HG02885 (cell line): Measurements from ENCODE around the gene RPS15.

ENCODE experiments used
- ATAC-seq: cut with Tn5 transposase; IDR thresholded peaks from one replicate; pipeline ENCODE4 v1.9.1; 2021; ENCODE audit warnings: mild to moderate bottlenecking; ENCODE audit not compliant: unreplicated experiment, poor library complexity

Gene RPS15

DNA sequence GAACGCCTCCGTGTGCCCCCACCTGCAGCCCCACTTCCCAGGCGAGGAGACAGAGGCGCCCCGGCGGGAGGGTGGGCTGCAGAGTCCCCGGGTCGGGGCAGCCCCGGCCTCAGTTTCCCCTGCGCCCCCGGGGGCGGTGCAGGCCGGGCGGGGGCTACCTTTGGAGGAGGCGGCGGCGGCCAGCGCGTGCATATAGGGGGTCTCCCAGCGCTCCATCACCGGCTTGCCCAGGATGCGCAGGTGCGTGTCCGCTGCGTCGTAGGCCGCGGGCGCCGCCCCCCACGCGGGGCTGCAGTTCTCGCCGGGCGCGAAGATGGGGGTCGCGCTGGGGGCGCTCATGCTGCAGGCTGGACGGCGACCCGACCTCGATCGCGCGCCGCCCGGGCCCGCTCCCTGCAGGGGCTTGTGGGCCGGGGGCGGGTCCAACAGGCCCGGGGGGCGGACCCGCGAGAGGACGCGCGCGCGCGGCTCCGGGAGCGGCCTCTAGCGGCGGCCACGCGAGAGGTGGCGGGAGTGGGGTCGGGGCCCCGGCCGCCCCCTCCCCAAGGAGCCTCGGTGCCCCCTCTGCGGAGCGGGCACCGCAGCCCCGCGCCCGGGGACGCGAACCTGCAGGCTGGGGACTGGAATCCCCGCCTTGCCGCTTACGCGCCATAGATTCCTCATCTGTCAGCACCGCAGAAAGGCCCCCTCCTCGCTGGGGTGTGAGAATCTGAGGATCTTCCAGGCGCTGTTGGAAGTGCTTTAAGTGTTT lies 36.9 kb upstream of the RPS15 start, which contains the start of gene GAMT:
TSS of gene GAMT (minus strand) at position 405 of the 751 bp plus-strand sequence. CDS start at position 339, 66 bp downstream.
- ATAC-seq, result no peak

DNA sequence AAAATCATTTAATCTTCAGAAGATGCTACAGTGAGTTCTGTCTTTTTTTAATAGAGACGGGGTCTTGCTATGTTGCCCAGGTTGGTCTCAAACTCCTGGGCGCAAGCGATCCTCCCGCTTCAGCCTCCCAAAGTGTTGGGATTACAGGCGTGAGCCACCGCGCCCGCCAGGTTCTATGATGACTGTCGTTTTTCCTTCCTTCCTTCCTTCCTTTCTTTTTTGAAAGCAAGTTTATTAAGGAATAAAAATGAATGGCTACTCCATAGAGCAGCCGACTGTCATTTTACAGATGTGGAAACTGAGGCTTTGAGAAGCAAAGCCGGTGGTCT lies 36.3 kb upstream of the RPS15 start:
- no peak for ATAC-seq

DNA sequence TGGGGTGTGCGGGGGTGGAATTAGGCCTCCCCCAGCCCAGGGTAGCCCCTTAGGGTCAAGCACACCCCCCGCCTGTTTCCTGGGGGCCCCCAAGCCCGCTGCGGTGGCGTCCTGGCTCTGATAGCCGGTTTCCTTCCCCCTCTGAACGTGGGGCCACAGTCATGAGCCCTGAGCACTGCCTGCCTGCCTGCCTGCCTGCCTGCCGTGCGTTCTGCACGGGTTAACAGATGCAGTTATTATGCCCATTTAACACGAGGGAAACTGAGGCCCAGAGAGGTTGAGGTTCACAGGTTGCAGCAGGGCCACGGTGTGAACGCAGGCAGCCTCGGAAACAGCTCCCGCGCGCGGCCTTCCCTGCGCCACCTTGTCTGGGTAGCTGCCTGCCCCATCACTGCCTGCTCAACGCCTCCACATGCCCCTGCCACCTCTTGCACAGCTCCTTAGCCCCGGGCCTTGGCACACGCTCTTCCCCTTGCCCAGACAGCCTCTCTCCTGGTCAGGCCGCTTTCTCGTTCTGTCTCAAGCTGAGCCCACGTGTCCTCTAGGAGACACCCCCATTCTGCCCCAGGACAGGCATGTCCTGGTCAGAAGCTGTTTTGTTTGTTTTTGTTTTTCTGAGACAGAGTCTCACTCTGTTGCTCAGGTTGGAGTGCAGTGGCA lies 35.7 kb upstream of the RPS15 start:
- ATAC-seq, result no peak

DNA sequence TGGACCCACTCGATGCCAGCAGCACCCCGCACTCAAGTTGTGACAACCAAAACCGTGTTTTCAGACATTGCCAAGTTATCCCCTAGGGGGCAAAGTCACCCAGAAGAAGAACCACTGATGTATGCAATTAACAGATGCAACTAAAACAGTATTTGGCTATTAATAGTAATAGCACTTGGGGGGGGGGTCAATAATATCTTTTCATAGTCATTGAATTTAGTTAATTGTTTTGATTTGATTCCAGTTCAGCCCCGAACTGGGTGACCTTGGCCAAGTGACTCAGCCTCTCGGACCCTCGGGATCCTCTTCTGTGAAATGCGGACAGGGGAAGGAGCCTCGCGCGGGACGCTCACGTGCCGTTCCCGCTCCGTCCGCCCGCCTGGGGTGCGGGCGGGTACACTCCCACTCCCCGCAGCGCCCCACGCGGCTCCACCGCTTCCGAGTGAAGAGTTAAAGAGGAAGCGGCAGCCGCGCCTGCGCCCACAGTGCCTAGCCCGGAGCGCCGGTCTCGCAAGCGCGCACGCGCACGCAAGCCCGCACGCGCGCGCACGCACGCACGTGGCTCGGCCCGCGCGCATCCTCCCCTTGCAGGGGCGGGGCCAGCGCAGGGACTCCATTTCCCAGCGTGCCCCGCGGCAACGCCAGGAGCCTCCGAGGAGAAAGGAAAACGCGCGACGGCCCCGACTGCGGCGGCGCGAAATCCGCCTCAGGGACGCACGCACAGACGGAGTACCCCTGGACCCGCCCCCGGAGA lies 31.2 kb upstream of the RPS15 start:
- peak; percentile 81 for ATAC-seq

DNA sequence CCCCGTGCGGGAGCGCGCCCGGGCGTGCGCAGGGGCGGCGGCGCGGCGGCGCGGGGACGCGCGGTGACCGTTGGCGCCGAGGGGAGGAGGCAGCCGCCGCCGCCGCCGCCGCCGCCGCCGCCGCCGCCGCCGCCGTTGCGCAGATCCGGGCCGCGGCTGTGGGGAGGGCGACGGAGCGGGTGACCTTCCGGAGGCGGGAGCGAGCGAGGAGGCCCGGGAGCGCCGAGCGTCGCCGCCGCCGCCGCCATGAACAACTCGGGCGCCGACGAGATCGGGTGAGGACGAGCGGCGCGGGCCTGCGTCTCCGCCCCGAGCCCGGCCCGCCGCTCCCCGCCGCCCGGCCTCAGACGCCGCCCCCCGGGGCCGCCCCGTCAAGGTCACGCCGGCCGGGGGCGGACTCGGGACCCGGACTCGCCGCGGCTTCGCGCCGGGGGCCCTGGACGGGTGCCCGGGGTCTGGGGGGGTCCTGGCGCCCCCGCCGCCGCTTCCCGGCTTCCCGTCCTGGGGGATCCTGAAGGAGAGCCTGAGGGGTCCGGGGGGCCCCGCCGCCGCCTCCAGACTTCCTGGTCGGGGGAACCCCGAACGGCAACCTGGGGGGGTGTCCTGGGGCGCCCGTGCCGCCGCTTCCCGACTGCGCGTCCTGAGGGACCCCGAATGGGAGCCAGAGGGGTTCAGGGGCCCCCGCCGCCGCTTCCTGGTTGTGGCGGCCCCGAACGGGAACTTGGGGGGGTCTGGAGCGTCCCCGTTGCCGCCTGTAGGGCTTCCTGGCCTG lies 30.5 kb upstream of the RPS15 start, which contains the start of gene DAZAP1:
TSS of gene DAZAP1 (plus strand) at position 59 of the 772 bp plus-strand sequence. CDS start at position 247, 188 bp downstream.
- peak; percentile 32 for ATAC-seq

DNA sequence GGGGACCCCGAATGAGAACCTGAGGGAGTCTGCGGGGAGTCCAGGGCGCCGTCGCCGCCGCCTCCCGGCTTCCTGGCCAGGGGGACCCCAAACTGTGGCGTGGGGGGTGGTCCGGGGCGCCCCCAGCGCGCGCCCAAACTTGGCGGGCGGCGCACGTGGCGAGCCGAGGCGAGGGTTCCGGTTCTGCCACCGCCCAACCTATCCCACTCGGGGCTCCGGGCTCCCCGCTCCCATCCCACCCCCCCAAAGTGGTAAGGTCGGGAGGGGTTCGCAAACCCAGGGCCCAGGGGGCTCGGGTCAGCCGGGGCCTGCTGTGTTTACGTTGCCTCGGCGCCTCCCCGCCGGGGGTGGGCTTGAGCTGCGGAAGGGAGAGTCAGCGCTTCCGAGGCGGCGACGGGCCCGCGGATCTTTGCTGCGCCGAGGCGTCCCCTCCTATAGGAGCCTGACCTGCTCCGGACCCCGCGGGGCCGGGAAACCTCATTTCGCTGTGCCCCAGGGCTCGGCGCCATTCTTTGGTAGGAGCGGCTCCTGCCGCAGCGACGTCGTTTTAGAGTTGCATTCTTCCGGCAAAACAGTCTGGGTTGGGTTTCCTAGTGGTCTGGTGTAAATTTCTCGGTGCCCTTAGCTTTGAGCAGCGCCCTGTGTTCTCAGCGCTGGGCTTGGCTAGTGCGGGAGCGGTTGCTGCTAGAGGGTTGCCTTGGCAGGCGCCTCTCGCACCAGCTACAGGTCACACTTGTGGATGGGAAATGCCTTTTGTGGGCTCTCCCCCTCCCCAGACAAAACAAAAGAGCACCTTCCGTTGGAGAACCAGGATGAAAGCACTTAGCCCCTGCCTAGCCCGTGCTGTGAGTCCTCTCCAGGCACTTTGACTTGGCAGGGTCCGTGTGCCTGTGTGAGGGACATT lies 29.6 kb upstream of the RPS15 start:
- no peak for ATAC-seq

DNA sequence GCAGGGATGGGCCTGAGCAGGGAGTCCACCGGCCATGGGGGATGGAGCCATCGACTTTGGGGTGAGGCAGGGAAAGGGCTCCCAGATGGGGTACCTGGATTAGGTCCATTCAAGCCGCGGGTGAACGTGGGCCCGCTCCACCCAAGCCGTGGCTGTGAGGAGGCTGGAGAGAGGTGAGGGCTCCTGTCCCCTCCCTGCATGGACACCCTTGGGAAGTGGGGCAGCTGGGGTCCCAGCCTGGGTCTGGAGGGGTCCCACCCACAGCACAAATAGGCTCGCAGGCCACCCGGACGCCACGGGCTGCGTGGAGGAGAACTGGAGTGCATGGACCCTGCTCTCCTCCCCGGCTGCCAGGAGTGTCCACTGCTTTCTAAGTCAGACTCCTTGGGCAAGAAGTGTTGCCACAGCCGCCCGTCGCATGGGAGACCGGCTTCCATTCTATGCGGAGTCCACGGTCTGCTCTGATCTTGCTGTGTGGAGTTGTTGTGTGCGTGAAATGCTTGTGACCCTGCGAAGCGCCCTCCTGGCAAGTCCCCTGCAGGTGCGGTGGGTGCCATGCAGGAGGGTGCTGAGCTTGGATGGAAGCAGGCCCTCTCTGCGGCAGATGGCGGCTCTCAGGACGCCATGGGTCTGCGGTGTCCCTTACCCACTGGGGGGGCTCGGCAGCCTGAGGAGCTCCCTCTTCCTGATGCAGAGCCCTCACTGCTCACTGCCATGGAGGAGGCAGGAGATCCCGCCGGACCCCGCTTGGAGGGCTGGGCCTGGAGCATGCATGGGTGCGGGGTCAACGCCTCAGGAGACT lies 28.8 kb upstream of the RPS15 start:
- ATAC-seq, result no peak

DNA sequence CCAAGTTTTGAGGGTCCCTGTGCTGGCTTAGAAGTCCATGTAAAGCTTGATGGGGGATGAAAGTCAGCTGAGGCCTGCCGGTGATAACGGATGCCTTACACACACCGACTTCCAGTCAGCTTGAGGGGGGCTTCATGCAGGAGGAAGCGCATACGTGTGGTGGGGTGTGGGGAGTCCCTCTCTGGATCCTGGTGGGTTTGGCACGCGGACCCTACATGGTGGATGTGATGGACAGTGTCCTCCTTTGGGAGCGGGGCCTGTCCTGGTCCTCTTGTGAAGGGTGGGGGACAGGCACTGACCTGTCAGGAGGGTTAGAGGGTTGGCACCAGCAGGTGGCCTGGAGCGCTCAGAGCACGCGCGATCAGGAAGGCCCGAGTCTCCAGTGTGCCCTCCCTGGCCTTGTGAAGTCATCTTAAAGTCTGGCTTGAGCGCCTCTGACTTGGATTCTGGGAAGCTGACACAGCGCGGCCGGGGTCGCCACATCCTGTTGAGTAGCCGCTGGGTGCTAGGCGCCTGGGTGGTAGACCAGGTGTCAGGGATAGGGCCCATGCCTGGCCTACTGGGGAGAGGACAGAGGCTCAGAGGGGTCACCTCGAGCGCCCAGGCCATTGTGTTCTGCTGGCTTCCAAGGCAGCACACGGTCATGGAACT lies 27.9 kb upstream of the RPS15 start:
- ATAC-seq, result no peak

DNA sequence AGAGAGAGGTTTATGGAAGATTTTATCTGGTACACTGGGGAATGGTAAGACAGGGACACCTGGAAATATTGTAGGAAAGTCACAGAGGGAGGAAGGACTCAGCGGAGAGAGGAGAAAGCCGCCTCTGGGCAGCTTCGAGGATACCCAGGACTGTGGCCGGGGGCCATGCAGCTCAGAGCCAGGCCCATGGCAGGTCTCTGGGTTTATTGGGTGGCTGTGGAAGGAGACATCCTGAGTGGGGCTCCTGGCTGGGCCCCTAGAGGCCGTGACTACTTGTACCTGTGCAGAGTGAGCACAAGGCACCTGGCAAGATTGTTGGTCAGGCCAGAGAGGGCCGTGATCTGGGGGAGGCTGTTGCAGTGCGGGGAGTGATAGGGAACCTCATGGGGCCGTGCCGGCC lies 27.4 kb upstream of the RPS15 start:
- ATAC-seq, result no peak

DNA sequence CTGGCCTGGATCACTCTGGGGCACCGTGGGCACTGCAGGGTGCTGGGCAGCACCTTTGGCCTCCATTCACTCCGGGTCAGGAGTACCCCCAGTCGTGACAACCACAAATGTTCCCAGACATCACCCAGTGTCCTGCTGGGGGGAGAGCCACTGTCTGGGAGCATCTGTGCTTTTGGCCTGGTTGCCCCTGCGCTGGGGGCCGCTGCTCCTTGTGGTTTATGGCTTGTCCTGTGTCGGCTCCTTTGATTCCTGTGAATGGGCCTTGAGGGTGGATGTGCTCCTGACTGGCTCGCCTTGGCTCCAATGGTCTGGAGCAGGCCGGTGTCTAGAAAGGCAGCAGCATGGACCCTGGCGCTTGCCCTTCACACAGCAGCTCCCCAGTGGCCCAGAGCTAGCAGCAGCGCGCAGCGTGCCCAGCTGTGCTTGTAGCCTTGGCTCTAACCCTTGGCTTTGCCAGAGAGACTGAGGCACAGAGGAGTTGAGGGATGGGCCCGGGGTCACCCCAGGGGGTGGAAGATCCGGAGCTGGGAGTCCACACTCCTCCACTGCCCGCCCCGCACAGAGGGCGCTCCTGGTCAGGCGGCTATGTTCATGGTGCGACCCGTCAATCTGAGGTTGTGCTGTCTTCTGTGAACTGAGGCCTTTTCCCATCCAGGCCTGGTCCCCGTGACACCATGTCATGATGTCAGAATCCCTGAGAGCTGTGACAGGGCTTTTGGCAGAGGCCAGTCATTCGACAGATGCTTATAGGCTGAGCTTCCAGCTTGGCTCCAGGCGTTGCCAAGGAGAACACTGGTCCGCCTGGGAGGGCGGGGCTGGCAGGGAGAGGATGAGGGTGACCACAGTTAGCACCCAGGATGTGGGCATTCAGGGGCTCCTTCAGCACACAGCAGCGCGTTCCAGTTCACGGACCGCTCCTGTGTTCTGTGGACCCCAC lies 26.7 kb upstream of the RPS15 start:
- no peak for ATAC-seq

DNA sequence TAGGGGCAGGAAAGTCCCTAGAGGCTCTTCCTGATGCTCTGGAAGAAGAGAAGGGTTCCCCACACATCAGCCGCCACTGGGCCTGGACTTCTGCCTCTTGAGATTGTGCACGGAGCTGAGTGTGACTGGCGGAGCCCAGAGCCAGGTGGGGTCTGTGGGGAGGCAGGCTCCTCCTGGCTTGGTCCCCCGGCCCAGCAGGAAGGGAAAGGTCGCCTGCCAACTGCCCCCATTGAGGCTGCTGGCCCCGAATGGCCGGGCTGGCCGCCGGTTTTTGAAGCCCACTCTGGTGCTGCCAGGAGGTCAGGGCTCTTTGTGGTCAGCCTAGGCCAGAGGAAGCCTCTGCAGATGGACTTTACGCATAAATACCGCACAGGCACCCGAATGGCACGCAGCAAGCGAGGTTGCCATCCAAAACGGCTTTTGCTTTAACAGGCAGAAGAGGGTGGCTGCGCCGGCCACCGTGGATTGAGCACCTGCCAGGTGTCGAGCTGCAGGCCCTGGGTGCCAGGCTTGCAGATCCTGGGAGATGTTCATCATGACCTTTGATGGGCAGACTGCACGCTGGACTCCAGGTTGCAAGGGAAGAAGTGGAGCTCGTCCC lies 25.8 kb upstream of the RPS15 start:
- no peak for ATAC-seq

DNA sequence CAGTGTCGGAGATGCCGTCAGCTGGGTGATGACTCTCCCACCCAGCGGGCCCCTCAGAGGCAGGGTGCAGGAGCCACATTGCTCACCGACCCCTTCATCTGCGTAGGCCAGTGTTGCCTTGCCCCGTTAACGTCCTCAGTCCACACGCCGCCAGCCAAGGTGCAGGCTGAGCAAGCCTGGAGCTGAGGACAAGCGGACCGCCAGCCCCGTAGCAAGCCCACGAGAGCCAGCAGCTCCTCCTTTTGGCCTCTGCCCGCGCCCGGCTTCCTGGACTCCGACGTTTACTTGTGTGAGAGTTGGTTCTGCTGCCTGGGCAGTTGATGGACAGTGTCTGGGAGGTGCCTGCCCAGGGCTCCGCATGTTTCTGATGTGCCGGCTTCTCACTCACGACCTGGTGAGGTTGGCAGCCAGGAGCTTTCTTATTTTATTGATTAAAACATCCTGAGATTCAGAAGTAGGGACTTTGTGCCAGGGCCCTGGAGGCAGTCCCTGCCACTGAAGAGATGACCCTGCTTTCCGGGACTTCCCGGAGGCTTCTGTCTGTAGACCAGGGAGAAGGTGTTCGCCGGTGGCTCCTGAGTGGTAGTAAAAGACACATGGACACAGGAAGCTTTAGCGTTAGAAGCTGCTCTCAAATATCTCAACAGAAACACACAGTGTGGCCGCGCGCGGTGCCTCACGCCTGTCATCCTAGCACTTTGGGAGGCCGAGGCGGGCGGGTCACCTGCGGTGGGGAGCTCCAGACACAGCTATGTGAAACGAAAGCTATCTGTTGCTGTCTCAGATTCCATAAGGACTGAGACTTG lies 25.0 kb upstream of the RPS15 start:
- no peak for ATAC-seq

DNA sequence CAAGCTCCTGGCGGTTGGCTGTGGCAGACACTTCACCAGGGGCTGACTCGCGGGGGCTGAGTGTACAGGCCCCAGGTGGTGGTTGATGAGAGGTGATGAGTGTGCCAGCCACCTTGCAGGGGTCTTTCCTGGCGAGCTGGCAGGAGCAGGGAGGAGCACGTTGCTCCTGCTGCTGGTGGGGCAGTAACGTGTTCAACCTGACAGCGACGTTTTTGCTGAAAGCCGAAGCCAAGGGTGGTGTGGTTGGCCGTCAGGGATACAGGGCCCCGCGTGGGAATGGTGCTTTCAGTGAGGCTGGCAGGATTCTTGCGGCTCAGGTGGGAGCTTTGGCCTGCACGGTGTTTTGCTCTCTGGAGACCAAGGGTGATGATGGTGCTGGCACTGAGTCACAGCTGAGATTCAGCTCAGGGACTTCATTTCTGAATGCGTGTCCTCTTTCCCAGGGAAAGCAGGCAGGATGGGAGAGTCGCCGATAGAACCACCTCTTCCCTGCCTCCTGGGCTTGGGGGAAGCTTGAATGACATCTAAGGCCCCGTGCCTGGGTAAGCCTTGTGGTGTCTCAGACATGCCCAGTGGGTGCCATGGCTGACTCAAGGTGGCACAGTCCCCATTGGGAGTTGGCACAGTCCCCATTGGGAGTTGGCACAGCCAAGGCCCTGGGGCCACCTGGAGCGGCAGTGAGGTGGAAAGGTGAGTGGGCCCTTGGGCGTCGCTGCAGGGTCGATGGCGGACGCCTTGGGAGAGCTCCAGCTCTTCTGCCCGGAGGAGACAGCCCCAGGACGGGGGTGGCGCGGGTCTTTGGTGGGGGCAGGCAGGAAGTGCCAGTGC lies 22.0 kb upstream of the RPS15 start:
- ATAC-seq, result no peak

DNA sequence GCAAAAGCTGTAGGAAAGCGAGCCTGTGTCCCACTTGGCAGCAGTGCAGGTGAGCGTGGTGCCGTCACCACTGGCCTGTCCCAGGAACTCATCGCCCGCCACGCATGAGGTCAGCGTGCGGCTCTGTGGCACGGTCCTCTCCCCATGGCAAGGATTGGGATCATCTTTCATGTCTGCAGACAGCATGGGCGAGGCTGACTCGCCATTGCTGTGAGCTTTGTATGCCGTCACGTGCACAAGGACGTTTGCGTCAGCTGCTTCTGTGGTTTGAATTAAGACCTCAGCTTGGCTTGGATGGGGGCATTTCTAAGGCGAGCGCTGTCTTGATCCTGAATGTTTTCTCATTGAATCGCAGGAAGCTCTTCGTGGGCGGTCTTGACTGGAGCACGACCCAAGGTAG lies 21.1 kb upstream of the RPS15 start:
- ATAC-seq, result no peak
